ENCODE results near the gene EBI3. TPM values are rescaled to one million over a fixed set of nuclear protein-coding genes. Genes with fewer than 3 reads are reported as not detected.
"Not testable (repeated sequence)": the region's sequence is repeated elsewhere in the genome, so short reads cannot be mapped to it uniquely, and the experiment has no call there.

The EBI3 gene
- total and polyA plus RNA-seq, 9 donors = 0.58 to 6.6 (median 1.2) TPM; not detected in 1

- Histone ChIP-seq H3K36me3 (no peaks in the 10 kb centered on the region), H3K27me3 (no peaks in the 10 kb centered on the region), H3K4me1 (ENCODE audit: insufficient read depth) (no peaks in the 10 kb centered on the region), H3K27ac (no peak overlapping the region), H3K4me3 (no peak overlapping the region), H3K9me3 (no peaks in the 10 kb centered on the region)
- no peak for DNase-seq
- WGBS, 3 donors = 75 to 79% (median 78%) methylated on average over 6 of the region's 6 CpGs
- intact Hi-C loops (cut with DNase I) = no loop called here
- TF ChIP-seq EP300 (IDR thresholded peaks at IDR 0.05) = no peak
These were observed 12.5 kb upstream of the EBI3 start for GRCh38 chr19:4216846-4217245.

GRCh38 chr19:4217429-4218264 is 11.7 kb upstream of the EBI3 start:
- Histone ChIP-seq H3K36me3 (no peaks in the 10 kb centered on the region), H3K4me3 (no peak overlapping the region), H3K9me3 (no peaks in the 10 kb centered on the region), H3K27ac (no peak overlapping the region), H3K27me3 (no peaks in the 10 kb centered on the region), H3K4me1 (ENCODE audit: insufficient read depth) (no peaks in the 10 kb centered on the region)
- 92 to 93% (median 92%) methylated on average over 76 to 81 of the region's 81 CpGs for WGBS, 3 donors
- no peak for TF ChIP-seq EP300 (IDR thresholded peaks at IDR 0.05)
- TF ChIP-seq POLR2A (IDR thresholded peaks at IDR 0.05) = no peak
- TF ChIP-seq CTCF (IDR thresholded peaks at IDR 0.05) = no peak
- no peak for DNase-seq
- intact Hi-C loops (cut with DNase I) = no loop called here

- H3K27me3 ChIP-seq, DNase-seq: not testable (repeated sequence)
- 83 to 100% (median 88%) methylated on average over 1 of the region's 1 CpG for WGBS, 3 donors
These were observed 10.8 kb upstream of the EBI3 start for GRCh38 chr19:4218523-4218922.

GRCh38 chr19:4220188-4220587 is 9.1 kb upstream of the EBI3 start:
- Histone ChIP-seq H3K4me1 (ENCODE audit: insufficient read depth) (no peaks in the 10 kb centered on the region), H3K4me3 (no peak overlapping the region), H3K27ac (no peak overlapping the region), H3K27me3 (no peaks in the 10 kb centered on the region), H3K36me3 (no peaks in the 10 kb centered on the region), H3K9me3 (no peaks in the 10 kb centered on the region)
- no peak for DNase-seq
- WGBS, 3 donors = 81 to 89% (median 84%) methylated on average over 7 of the region's 7 CpGs
- TF ChIP-seq POLR2A (IDR thresholded peaks at IDR 0.05) (no peak), EP300 (IDR thresholded peaks at IDR 0.05) (no peak), CTCF (IDR thresholded peaks at IDR 0.05) (no peak)
- intact Hi-C loops (cut with DNase I) = no loop called here

More at GRCh38 chr19:4218523-4218922, 10.8 kb upstream of the EBI3 start:
- H3K9me3 ChIP-seq; H3K27ac ChIP-seq; intact Hi-C loops (cut with DNase I); H3K4me3 ChIP-seq; H3K36me3 ChIP-seq; H3K4me1 ChIP-seq (ENCODE audit: insufficient read depth): not testable (repeated sequence)

GRCh38 chr19:4224470-4224869 is 4.9 kb upstream of the EBI3 start:
- no peaks in the 10 kb centered on the region for H3K4me1 ChIP-seq (ENCODE audit: insufficient read depth)
- no peak for TF ChIP-seq EP300 (IDR thresholded peaks at IDR 0.05)
- TF ChIP-seq POLR2A (IDR thresholded peaks at IDR 0.05) = no peak
- DNase-seq = no peak
- intact Hi-C loops (cut with DNase I) = no loop called here
- no peak overlapping the region for H3K4me3 ChIP-seq
- WGBS, 3 donors = 56 to 61% (median 58%) methylated on average over 15 of the region's 15 CpGs
- no peaks in the 10 kb centered on the region for H3K9me3 ChIP-seq
- no peak overlapping the region for H3K27ac ChIP-seq
- H3K36me3 ChIP-seq = no peaks in the 10 kb centered on the region
- H3K27me3 ChIP-seq = no peaks in the 10 kb centered on the region

GRCh38 chr19:4225885-4226284 is 3.4 kb upstream of the EBI3 start:
- no peaks in the 10 kb centered on the region for H3K4me1 ChIP-seq (ENCODE audit: insufficient read depth)
- no peaks in the 10 kb centered on the region for H3K36me3 ChIP-seq
- TF ChIP-seq POLR2A (IDR thresholded peaks at IDR 0.05) (no peak), CTCF (IDR thresholded peaks at IDR 0.05) (no peak)
- H3K4me3 ChIP-seq = no peak overlapping the region
- intact Hi-C loops (cut with DNase I) = no loop called here
- H3K27me3 ChIP-seq = no peaks in the 10 kb centered on the region
- DNase-seq = no peak
- H3K9me3 ChIP-seq = no peaks in the 10 kb centered on the region
- no peak overlapping the region for H3K27ac ChIP-seq
- 59 to 62% (median 62%) methylated on average over 8 of the region's 8 CpGs for WGBS, 3 donors
